HepG2 (cell line): ENCODE data around the gene DENND11. TPM values are rescaled to one million over a fixed set of nuclear protein-coding genes. Genes with fewer than 3 reads are reported as not detected.

Source experiments
- CBFB ChIP-seq: sonication (generic); formaldehyde crosslinking; IDR thresholded peaks from 2 replicates; pipeline ENCODE4 v1.4.0; 2020; ENCODE audit warnings: missing genetic modification reagents
- CC2D1A ChIP-seq: sonication (generic); formaldehyde crosslinking; IDR thresholded peaks from 2 replicates; pipeline ENCODE4 v1.8.1; 2023; ENCODE audit warnings: mild to moderate bottlenecking, missing genetic modification reagents
- GZF1 ChIP-seq: sonication (generic); formaldehyde crosslinking; IDR thresholded peaks from 2 replicates; pipeline ENCODE4 v1.5.1; 2020; ENCODE audit warnings: mild to moderate bottlenecking, missing genetic modification reagents
- HNF4G ChIP-seq, 2 experiments: sonication (generic) in 1 of 2; formaldehyde crosslinking in 1 of 2; IDR thresholded peaks; 2 replicates each; pipeline versions ENCODE4 v1.4.0 to v1.6.1; 2011 to 2020; ENCODE audit warnings: borderline replicate concordance in 2 of 2, low read depth in 2 of 2, mild to moderate bottlenecking in 2 of 2, low read length in 1 of 2, missing genetic modification reagents in 1 of 2, moderate library complexity in 1 of 2
- HOXA9 ChIP-seq: sonication (generic); formaldehyde crosslinking; IDR thresholded peaks from 2 replicates; pipeline ENCODE4 v1.8.1; 2022; ENCODE audit warnings: missing genetic modification reagents, mild to moderate bottlenecking, moderate library complexity, borderline replicate concordance
- KLF9 ChIP-seq: IDR thresholded peaks from 2 replicates; pipeline ENCODE4 v1.6.1; 2016; ENCODE audit warnings: low read depth
- LCORL ChIP-seq, 2 experiments: fragments of 450-650 bp in 1 of 2; sonication (generic) in 1 of 2; formaldehyde crosslinking in 1 of 2; IDR thresholded peaks; 2 replicates each; pipeline versions ENCODE4 v1.5.0 to v1.6.1; 2017 to 2020; ENCODE audit warnings: antibody characterized with exemption in 1 of 2, missing genetic modification reagents in 1 of 2
- MTF2 ChIP-seq: sonication (generic); formaldehyde crosslinking; IDR thresholded peaks from 2 replicates; pipeline ENCODE4 v1.5.0; 2020; ENCODE audit warnings: missing genetic modification reagents, borderline replicate concordance
- NAIF1 ChIP-seq: sonication (generic); formaldehyde crosslinking; IDR thresholded peaks from 2 replicates; pipeline ENCODE4 v1.5.0; 2020; ENCODE audit warnings: mild to moderate bottlenecking, missing genetic modification reagents, borderline replicate concordance
- PHF20 ChIP-seq: sonication (generic); formaldehyde crosslinking; IDR thresholded peaks from 2 replicates; pipeline ENCODE4 v1.5.0; 2020; ENCODE audit warnings: mild to moderate bottlenecking, missing genetic modification reagents
- PHF5A ChIP-seq: IDR thresholded peaks from one replicate; pipeline ENCODE4 v1.6.1; 2018; ENCODE audit warnings: low read depth, missing genetic modification reagents; ENCODE audit not compliant: unreplicated experiment
- SOX5 ChIP-seq: IDR thresholded peaks from 2 replicates; pipeline ENCODE4 v1.6.1; 2016; ENCODE audit warnings: borderline replicate concordance
- ZBTB39 ChIP-seq: sonication (generic); formaldehyde crosslinking; IDR thresholded peaks from 2 replicates; pipeline ENCODE4 v1.5.0; 2020; ENCODE audit warnings: missing genetic modification reagents
- ZEB1 ChIP-seq: IDR thresholded peaks from 2 replicates; pipeline ENCODE4 v1.6.1; 2012; ENCODE audit warnings: mild to moderate bottlenecking, low read depth, inconsistent platforms; ENCODE audit not compliant: insufficient replicate concordance
- ZIK1 ChIP-seq: sonication (generic); formaldehyde crosslinking; IDR thresholded peaks from 2 replicates; pipeline ENCODE4 v1.5.0; 2020; ENCODE audit warnings: mild to moderate bottlenecking, low read depth, missing genetic modification reagents, borderline replicate concordance
- ZKSCAN8 ChIP-seq: IDR thresholded peaks from 2 replicates; pipeline ENCODE4 v1.6.1; 2016; ENCODE audit warnings: borderline replicate concordance, missing genetic modification reagents, missing compliant biosample characterization
- ZNF331 ChIP-seq: sonication (generic); formaldehyde crosslinking; IDR thresholded peaks from 2 replicates; pipeline ENCODE4 v1.4.0; 2020; ENCODE audit warnings: missing genetic modification reagents
- ZNF343 ChIP-seq: sonication (generic); formaldehyde crosslinking; IDR thresholded peaks from 2 replicates; pipeline ENCODE4 v1.4.0; 2020; ENCODE audit warnings: mild to moderate bottlenecking, missing genetic modification reagents
- ZNF513 ChIP-seq: sonication (generic); formaldehyde crosslinking; conservative IDR thresholded peaks from 2 replicates; pipeline ENCODE4 v1.5.0; 2020; ENCODE audit warnings: missing genetic modification reagents
- ZNF572 ChIP-seq: sonication (generic); formaldehyde crosslinking; IDR thresholded peaks from 2 replicates; pipeline ENCODE4 v1.5.1; 2020; ENCODE audit warnings: mild to moderate bottlenecking, missing genetic modification reagents
- ZNF761 ChIP-seq: sonication (generic); formaldehyde crosslinking; conservative IDR thresholded peaks from 2 replicates; pipeline ENCODE4 v1.4.0; 2020; ENCODE audit warnings: mild to moderate bottlenecking, missing genetic modification reagents
- ZNF770 ChIP-seq: sonication (generic); formaldehyde crosslinking; IDR thresholded peaks from 2 replicates; pipeline ENCODE4 v1.5.0; 2020; ENCODE audit warnings: mild to moderate bottlenecking, missing genetic modification reagents
- ZNF781 ChIP-seq: sonication (generic); formaldehyde crosslinking; IDR thresholded peaks from 2 replicates; pipeline ENCODE4 v1.5.1; 2020; ENCODE audit warnings: borderline replicate concordance, mild to moderate bottlenecking, missing genetic modification reagents; ENCODE audit errors: not compliant biosample characterization
- ZZZ3 ChIP-seq: sonication (generic); formaldehyde crosslinking; IDR thresholded peaks from 2 replicates; pipeline ENCODE4 v1.4.0; 2020; ENCODE audit warnings: missing genetic modification reagents, mild to moderate bottlenecking, borderline replicate concordance
- polyA plus RNA-seq, 8 experiments: library from polyadenylated mRNA; depleted of rRNA in 3 of 8; stranded (reverse) in 7 of 8; unstranded in 1 of 8; fragments of >200 nt; fragmentation: Illumina TruSeq in 4 of 8; extraction: Trizol in 4 of 8; gene quantifications; 2 replicates each; pipeline versions ENCODE4 v1.2.1 to v1.2.3, GENCODE V29; 2011 to 2016; ENCODE audit warnings: low read depth in 4 of 8, missing spikeins in 1 of 8, mixed read lengths in 1 of 8; ENCODE audit not compliant: insufficient read depth in 1 of 8
- total RNA-seq, 5 experiments: library from RNA; depleted of rRNA; stranded (reverse); fragments of >200 nt; fragmentation: Illumina TruSeq; extraction: Trizol; gene quantifications; 2 replicates each; pipeline ENCODE4 v1.2.3, GENCODE V29; 2016; ENCODE audit warnings: low read depth in 1 of 5

DENND11 gene
- total and polyA plus RNA-seq, 2 of the 13 experiments (the other 11 are each of a cell fraction or from before 2014, with no cell fraction given) = 7.1 to 10.5 TPM

- TF ChIP-seq ZBTB39 (CRISPR knock-in tag) (peak; percentile 28; the same call in 1 of the 2 replicates), ZNF343 (CRISPR knock-in tag) (0 out of 2 replicates have a peak, but pooled peaks have one; percentile 33), CBFB (CRISPR knock-in tag) (0 out of 2 replicates have a peak, but pooled peaks have one; percentile 34), SOX5 (CRISPR knock-in tag) (peak; percentile 66), ZNF572 (no peak), ZNF761 (CRISPR knock-in tag) (no peak), CC2D1A (CRISPR knock-in tag) (no peak), ZNF331 (CRISPR knock-in tag) (0 out of 2 replicates have a peak, but pooled peaks have one; percentile 38), ZKSCAN8 (CRISPR knock-in tag) (no peak), PHF5A (no peak), HOXA9 (CRISPR knock-in tag) (no peak), ZNF513 (CRISPR knock-in tag) (no peak), ZNF781 (peak; percentile 45), ZEB1 (no peak), HNF4G (IDR thresholded peaks at IDR 0.05; ENCODE audit: borderline replicate concordance, low read depth, low read length) (peak; percentile 83), HNF4G (CRISPR knock-in tag; IDR thresholded peaks at IDR 0.05; ENCODE audit: borderline replicate concordance, low read depth) (no peak), ZZZ3 (CRISPR knock-in tag) (no peak), PHF20 (CRISPR knock-in tag) (no peak), MTF2 (CRISPR knock-in tag) (no peak), KLF9 (CRISPR knock-in tag) (no peak), ZIK1 (CRISPR knock-in tag) (no peak), GZF1 (CRISPR knock-in tag) (0 out of 2 replicates have a peak, but pooled peaks have one; percentile 10), NAIF1 (CRISPR knock-in tag) (no peak), ZNF770 (CRISPR knock-in tag) (no peak), LCORL (IDR thresholded peaks at IDR 0.05) (no peak), LCORL (CRISPR knock-in tag; IDR thresholded peaks at IDR 0.05) (no peak)
Measured at GRCh38 chr7:141695803-141696289, 6.1 kb downstream of the DENND11 start (continued).
